ENCODE results near the gene AASS. TPM values are rescaled to one million over a fixed set of nuclear protein-coding genes. Genes with fewer than 3 reads are reported as not detected.

AASS gene
- total and polyA plus RNA-seq, 2 of the 8 experiments (the other 6 are each of a cell fraction or from before 2014, with no cell fraction given), result 203 to 394 TPM

- ChIA-PET POLR2A (ENCODE audit: partially characterized antibody) (interaction anchor here (1.2 to 1.7 kb wide), 2 partner anchors 9 to 12 kb away, joined by 3 to 6 read pairs; no protein-coding TSS in a partner anchor), CTCF (ENCODE audit: partially characterized antibody) (interaction anchor here (1.6 to 3.7 kb wide), 3 partner anchors 12 to 23 kb away, joined by 6 to 44 read pairs (median 15); no protein-coding TSS in a partner anchor)
- Histone ChIP-seq H3K4me1 (replicated peaks in 1 of 4; ENCODE audit: control insufficient read depth in 3 of 4, insufficient read depth in 4 of 4, low read length in 3 of 4) (peaks cover 0 to 7% (median 4%) of the 10 kb centered on the region in 4 experiments; a peak in 4 of 7 replicates), H2BK120ac (replicated peaks; ENCODE audit: low read depth, low read length) (no peak overlapping the region), H3K36me3 (ENCODE audit: control insufficient read depth in 2 of 4, insufficient read depth in 4 of 4, low read length in 3 of 4) (peaks cover 13 to 96% (median 63%) of the 10 kb centered on the region in 4 experiments), H3K18ac (ENCODE audit: extremely low read depth, low read length) (no peak overlapping the region), H4K20me1 (replicated peaks in 1 of 2; ENCODE audit: control insufficient read depth in 1 of 2, insufficient read depth in 2 of 2, low read length in 2 of 2) (peaks cover 7 to 11% of the 10 kb centered on the region in 2 experiments), H3K9ac (replicated peaks in 1 of 4; ENCODE audit: extremely low read depth in 1 of 4, low read depth in 3 of 4, low read length in 3 of 4) (no peak overlapping the region), H3K79me2 (ENCODE audit: control insufficient read depth in 1 of 2, insufficient read depth in 2 of 2, low read length in 2 of 2) (peaks cover 0 to 34% of the 10 kb centered on the region in 2 experiments; a peak in 2 of 4 replicates), H3K23ac (ENCODE audit: insufficient read length) (no peak overlapping the region), H2BK12ac (ENCODE audit: low read depth, low read length) (no peak overlapping the region), H3K79me1 (ENCODE audit: low read depth, low read length) (no peaks in the 10 kb centered on the region), H3K27ac (ENCODE audit: low read depth, low read length) (no peak overlapping the region), H3K27me3 (replicated peaks in 1 of 4; ENCODE audit: control insufficient read depth in 3 of 4, extremely low read depth in 1 of 4, insufficient read depth in 3 of 4, low read length in 3 of 4) (no peaks in the 10 kb centered on the region), H3K14ac (ENCODE audit: insufficient read length) (no peak overlapping the region), H2AK5ac (ENCODE audit: low read depth, low read length) (no peak overlapping the region), H3K9me3 (ENCODE audit: insufficient read depth in 2 of 2, low read depth in 1 of 2, low read length in 1 of 2) (no peaks in the 10 kb centered on the region), H3K4ac (replicated peaks; ENCODE audit: insufficient read length, low read depth, low read length) (no peak overlapping the region), H3K4me3 (ENCODE audit: extremely low read depth in 1 of 4, insufficient read depth in 2 of 4, low read depth in 3 of 4, low read length in 4 of 4) (no peak overlapping the region), H2BK15ac (ENCODE audit: low read length) (no peak overlapping the region), H3K4me2 (ENCODE audit: insufficient read depth in 1 of 2, low read depth in 2 of 2, low read length in 2 of 2) (no peak overlapping the region), H4K8ac (ENCODE audit: extremely low read depth, insufficient read depth, low read length) (no peak overlapping the region), H2AFZ (ENCODE audit: low read length) (no peak overlapping the region), H4K5ac (ENCODE audit: insufficient read length, low read depth, low read length) (no peak overlapping the region), H2BK20ac (ENCODE audit: low read length) (no peak overlapping the region), H3K56ac (replicated peaks; ENCODE audit: insufficient read length, low read depth, low read length) (no peak overlapping the region), H2BK5ac (ENCODE audit: low read depth, low read length) (no peak overlapping the region), H3K23me2 (ENCODE audit: low read depth, low read length) (no peaks in the 10 kb centered on the region), H4K91ac (replicated peaks; ENCODE audit: insufficient read length, low read length) (no peak overlapping the region)
- 94% methylated on average over 1 of the region's 1 CpG; no CpG with 5 or more reads in 1 of the 2 experiments for whole genome bisulfite sequencing, 2 experiments (ENCODE audit: extremely low coverage in 1 of 2, insufficient coverage in 1 of 2, insufficient read length in 1 of 2, insufficient replicate concordance in 2 of 2, low coverage in 1 of 2, low lambda C conversion rate in 2 of 2, missing lambda C conversion rate in 1 of 2)
- FAIRE-seq (no peak), DNase-seq (ENCODE audit: low read depth in 1 of 2, low spot score in 2 of 2) (no peak)
- peak in 1 of 2 experiments; percentile 30; a peak in 2 of 3 replicates for TF ChIP-seq POLR2A (IDR thresholded peaks at IDR 0.05; ENCODE audit: control extremely low read depth in 1 of 2, low read depth in 2 of 2, low read length in 2 of 2)
- TF ChIP-seq POLR2AphosphoS5 (IDR thresholded peaks at IDR 0.05; ENCODE audit: low read depth, low read length), result peak; percentile 28
- TF ChIP-seq EZH2 (IDR thresholded peaks at IDR 0.05; ENCODE audit: low read depth, low read length, severe bottlenecking), result no peak
These were observed 49.5 kb downstream of the AASS start for GRCh38 chr7:122094549-122094948.

All from H1 (cell line).